Breast epithelium (tissue), 3 donors: ENCODE results near the gene DAPK3.

Experiments used
- CTCF ChIP-seq, 3 donors: fragments of 450-650 bp; IDR thresholded peaks; one replicate each; pipeline ENCODE4 v1.5.1; 2016 to 2017; ENCODE audit warnings: antibody characterized with exemption in 3 of 3, mild to moderate bottlenecking in 3 of 3, moderate library complexity in 3 of 3
- POLR2A ChIP-seq: fragments of 450-650 bp; IDR thresholded peaks from one replicate; pipeline ENCODE4 v1.6.1; 2016; ENCODE audit warnings: antibody characterized with exemption, mild to moderate bottlenecking, moderate library complexity
- POLR2AphosphoS5 ChIP-seq, 3 donors: sonication (generic); formaldehyde crosslinking; IDR thresholded peaks; one replicate each; pipeline ENCODE4 v1.6.1; 2017; ENCODE audit warnings: antibody characterized with exemption in 3 of 3

- TF ChIP-seq CTCF (IDR thresholded peaks at IDR 0.05) = no peak
- TF ChIP-seq POLR2A = no peak
- no peak for TF ChIP-seq POLR2AphosphoS5 (IDR thresholded peaks at IDR 0.05)
Measured at GRCh38 chr19:3910105-3910504, 60.8 kb downstream of the DAPK3 start.
